ENCODE results near the gene IRF9.

Gene IRF9

DNA sequence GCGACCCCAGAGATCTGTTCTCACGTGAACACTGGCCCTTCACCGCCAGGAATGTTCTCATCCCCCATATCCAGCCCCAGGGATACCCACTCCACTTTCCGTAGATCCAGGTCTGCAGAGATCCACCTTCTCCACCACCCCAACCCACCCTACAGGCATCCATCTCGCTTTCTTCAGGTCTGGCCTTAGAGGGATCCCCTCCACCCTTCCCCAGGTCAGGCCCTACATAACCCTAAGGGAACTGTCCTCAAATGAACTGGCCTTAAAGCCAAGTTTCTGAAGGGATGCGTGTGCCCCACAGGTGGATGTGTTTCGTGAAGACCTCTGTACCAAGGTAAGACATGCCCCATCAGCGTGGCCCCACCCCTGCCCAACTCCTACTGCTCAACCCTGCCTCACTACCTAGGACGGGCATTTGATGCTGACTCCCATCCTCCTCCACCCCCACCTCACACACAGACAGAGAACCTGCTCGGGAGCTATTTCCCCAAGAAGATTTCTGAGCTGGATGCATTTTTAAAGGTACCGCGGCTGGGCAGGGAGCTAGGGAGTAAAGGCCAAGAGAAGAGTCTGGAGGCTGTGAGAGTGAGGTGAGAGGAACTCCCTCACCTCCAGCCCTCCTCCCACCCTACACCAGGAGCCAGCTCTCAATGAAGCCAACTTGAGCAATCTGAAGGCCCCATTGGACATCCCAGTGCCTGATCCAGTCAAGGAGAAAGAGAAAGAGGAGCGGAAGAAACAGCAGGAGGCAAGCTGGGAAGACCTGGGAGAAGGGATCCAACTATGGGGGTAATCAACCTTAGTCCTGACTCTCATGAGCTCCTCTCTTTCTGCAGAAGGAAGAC is 24.2 kb upstream of the IRF9 start (continued):
- no peak for TF ChIP-seq ZNF658 (tag by site-specific recombination; IDR thresholded peaks at IDR 0.05)
- TF ChIP-seq, protein P1, sequence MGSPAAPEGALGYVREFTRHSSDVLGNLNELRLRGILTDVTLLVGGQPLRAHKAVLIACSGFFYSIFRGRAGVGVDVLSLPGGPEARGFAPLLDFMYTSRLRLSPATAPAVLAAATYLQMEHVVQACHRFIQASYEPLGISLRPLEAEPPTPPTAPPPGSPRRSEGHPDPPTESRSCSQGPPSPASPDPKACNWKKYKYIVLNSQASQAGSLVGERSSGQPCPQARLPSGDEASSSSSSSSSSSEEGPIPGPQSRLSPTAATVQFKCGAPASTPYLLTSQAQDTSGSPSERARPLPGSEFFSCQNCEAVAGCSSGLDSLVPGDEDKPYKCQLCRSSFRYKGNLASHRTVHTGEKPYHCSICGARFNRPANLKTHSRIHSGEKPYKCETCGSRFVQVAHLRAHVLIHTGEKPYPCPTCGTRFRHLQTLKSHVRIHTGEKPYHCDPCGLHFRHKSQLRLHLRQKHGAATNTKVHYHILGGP (tag by site-specific recombination; IDR thresholded peaks at IDR 0.05) = no peak
- no peak for TF ChIP-seq ZNF660 (tag by site-specific recombination; IDR thresholded peaks at IDR 0.05)
- 0 out of 2 replicates have a peak, but pooled peaks have one; percentile 54 for TF ChIP-seq IKZF3 (tag by site-specific recombination; IDR thresholded peaks at IDR 0.05)
- TF ChIP-seq KLF8 (tag by site-specific recombination; IDR thresholded peaks at IDR 0.05) = no peak; the same call in 1 of the 2 replicates
- 0 out of 2 replicates have a peak, but pooled peaks have one; percentile 31 for TF ChIP-seq ZBTB17 (tag by site-specific recombination; IDR thresholded peaks at IDR 0.05)
- TF ChIP-seq ZNF138 (tag by site-specific recombination; IDR thresholded peaks at IDR 0.05; ENCODE audit: borderline replicate concordance) = no peak
- TF ChIP-seq ZNF837 (tag by site-specific recombination; IDR thresholded peaks at IDR 0.05) = no peak
- TF ChIP-seq ZNF776 (tag by site-specific recombination; IDR thresholded peaks at IDR 0.05; ENCODE audit: borderline replicate concordance) = no peak
- TF ChIP-seq, protein P2, sequence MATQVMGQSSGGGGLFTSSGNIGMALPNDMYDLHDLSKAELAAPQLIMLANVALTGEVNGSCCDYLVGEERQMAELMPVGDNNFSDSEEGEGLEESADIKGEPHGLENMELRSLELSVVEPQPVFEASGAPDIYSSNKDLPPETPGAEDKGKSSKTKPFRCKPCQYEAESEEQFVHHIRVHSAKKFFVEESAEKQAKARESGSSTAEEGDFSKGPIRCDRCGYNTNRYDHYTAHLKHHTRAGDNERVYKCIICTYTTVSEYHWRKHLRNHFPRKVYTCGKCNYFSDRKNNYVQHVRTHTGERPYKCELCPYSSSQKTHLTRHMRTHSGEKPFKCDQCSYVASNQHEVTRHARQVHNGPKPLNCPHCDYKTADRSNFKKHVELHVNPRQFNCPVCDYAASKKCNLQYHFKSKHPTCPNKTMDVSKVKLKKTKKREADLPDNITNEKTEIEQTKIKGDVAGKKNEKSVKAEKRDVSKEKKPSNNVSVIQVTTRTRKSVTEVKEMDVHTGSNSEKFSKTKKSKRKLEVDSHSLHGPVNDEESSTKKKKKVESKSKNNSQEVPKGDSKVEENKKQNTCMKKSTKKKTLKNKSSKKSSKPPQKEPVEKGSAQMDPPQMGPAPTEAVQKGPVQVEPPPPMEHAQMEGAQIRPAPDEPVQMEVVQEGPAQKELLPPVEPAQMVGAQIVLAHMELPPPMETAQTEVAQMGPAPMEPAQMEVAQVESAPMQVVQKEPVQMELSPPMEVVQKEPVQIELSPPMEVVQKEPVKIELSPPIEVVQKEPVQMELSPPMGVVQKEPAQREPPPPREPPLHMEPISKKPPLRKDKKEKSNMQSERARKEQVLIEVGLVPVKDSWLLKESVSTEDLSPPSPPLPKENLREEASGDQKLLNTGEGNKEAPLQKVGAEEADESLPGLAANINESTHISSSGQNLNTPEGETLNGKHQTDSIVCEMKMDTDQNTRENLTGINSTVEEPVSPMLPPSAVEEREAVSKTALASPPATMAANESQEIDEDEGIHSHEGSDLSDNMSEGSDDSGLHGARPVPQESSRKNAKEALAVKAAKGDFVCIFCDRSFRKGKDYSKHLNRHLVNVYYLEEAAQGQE (tag by site-specific recombination; IDR thresholded peaks at IDR 0.05) = no peak
- no peak for TF ChIP-seq GLI4 (tag by site-specific recombination; IDR thresholded peaks at IDR 0.05)
- no peak for TF ChIP-seq ZNF416 (tag by site-specific recombination; IDR thresholded peaks at IDR 0.05)
- no peak for TF ChIP-seq YY1 (tag by site-specific recombination; IDR thresholded peaks at IDR 0.05)
- TF ChIP-seq, protein P3, sequence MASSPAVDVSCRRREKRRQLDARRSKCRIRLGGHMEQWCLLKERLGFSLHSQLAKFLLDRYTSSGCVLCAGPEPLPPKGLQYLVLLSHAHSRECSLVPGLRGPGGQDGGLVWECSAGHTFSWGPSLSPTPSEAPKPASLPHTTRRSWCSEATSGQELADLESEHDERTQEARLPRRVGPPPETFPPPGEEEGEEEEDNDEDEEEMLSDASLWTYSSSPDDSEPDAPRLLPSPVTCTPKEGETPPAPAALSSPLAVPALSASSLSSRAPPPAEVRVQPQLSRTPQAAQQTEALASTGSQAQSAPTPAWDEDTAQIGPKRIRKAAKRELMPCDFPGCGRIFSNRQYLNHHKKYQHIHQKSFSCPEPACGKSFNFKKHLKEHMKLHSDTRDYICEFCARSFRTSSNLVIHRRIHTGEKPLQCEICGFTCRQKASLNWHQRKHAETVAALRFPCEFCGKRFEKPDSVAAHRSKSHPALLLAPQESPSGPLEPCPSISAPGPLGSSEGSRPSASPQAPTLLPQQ (tag by site-specific recombination; IDR thresholded peaks at IDR 0.05) = no peak
- no peak for TF ChIP-seq ZNF16 (tag by site-specific recombination; IDR thresholded peaks at IDR 0.05; ENCODE audit: low read depth)
- peak; percentile 45; the same call in 1 of the 2 replicates for TF ChIP-seq ZBTB20 (tag by site-specific recombination; IDR thresholded peaks at IDR 0.05)
- TF ChIP-seq HOXC10 (CRISPR knock-in tag; IDR thresholded peaks at IDR 0.05) = no peak
- TF ChIP-seq, protein P4, sequence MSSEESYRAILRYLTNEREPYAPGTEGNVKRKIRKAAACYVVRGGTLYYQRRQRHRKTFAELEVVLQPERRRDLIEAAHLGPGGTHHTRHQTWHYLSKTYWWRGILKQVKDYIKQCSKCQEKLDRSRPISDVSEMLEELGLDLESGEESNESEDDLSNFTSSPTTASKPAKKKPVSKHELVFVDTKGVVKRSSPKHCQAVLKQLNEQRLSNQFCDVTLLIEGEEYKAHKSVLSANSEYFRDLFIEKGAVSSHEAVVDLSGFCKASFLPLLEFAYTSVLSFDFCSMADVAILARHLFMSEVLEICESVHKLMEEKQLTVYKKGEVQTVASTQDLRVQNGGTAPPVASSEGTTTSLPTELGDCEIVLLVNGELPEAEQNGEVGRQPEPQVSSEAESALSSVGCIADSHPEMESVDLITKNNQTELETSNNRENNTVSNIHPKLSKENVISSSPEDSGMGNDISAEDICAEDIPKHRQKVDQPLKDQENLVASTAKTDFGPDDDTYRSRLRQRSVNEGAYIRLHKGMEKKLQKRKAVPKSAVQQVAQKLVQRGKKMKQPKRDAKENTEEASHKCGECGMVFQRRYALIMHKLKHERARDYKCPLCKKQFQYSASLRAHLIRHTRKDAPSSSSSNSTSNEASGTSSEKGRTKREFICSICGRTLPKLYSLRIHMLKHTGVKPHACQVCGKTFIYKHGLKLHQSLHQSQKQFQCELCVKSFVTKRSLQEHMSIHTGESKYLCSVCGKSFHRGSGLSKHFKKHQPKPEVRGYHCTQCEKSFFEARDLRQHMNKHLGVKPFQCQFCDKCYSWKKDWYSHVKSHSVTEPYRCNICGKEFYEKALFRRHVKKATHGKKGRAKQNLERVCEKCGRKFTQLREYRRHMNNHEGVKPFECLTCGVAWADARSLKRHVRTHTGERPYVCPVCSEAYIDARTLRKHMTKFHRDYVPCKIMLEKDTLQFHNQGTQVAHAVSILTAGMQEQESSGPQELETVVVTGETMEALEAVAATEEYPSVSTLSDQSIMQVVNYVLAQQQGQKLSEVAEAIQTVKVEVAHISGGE (tag by site-specific recombination; conservative IDR thresholded peaks at IDR 0.05; ENCODE audit: low read depth) = no peak
- TF ChIP-seq, protein P5, sequence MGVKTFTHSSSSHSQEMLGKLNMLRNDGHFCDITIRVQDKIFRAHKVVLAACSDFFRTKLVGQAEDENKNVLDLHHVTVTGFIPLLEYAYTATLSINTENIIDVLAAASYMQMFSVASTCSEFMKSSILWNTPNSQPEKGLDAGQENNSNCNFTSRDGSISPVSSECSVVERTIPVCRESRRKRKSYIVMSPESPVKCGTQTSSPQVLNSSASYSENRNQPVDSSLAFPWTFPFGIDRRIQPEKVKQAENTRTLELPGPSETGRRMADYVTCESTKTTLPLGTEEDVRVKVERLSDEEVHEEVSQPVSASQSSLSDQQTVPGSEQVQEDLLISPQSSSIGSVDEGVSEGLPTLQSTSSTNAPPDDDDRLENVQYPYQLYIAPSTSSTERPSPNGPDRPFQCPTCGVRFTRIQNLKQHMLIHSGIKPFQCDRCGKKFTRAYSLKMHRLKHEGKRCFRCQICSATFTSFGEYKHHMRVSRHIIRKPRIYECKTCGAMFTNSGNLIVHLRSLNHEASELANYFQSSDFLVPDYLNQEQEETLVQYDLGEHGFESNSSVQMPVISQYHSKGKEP (tag by site-specific recombination; IDR thresholded peaks at IDR 0.05) = no peak
- TF ChIP-seq, protein P6, sequence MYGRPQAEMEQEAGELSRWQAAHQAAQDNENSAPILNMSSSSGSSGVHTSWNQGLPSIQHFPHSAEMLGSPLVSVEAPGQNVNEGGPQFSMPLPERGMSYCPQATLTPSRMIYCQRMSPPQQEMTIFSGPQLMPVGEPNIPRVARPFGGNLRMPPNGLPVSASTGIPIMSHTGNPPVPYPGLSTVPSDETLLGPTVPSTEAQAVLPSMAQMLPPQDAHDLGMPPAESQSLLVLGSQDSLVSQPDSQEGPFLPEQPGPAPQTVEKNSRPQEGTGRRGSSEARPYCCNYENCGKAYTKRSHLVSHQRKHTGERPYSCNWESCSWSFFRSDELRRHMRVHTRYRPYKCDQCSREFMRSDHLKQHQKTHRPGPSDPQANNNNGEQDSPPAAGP (tag by site-specific recombination; IDR thresholded peaks at IDR 0.05) = 0 out of 2 replicates have a peak, but pooled peaks have one; percentile 15
- no peak for TF ChIP-seq ZNF19 (tag by site-specific recombination; IDR thresholded peaks at IDR 0.05; ENCODE audit: low read depth)
- TF ChIP-seq ZNF654 (tag by site-specific recombination; IDR thresholded peaks at IDR 0.05; ENCODE audit: low read depth) = no peak
- TF ChIP-seq ZNF350 (tag by site-specific recombination; IDR thresholded peaks at IDR 0.05) = no peak
- no peak for TF ChIP-seq ZNF510 (tag by site-specific recombination; IDR thresholded peaks at IDR 0.05; ENCODE audit: insufficient replicate concordance)
- no peak for TF ChIP-seq ZNF624 (tag by site-specific recombination; IDR thresholded peaks at IDR 0.05)
- no peak for TF ChIP-seq ZNF23 (tag by site-specific recombination; IDR thresholded peaks at IDR 0.05; ENCODE audit: borderline replicate concordance)
- no peak for TF ChIP-seq ZNF670 (tag by site-specific recombination; IDR thresholded peaks at IDR 0.05; ENCODE audit: low read depth)
